ENCODE measurements around the gene ARHGAP15. TPM values are rescaled to one million over a fixed set of nuclear protein-coding genes. Genes with fewer than 3 reads are reported as not detected.

ARHGAP15 gene
- total RNA-seq, 1 donor from 2014 or later = not detected

DNA sequence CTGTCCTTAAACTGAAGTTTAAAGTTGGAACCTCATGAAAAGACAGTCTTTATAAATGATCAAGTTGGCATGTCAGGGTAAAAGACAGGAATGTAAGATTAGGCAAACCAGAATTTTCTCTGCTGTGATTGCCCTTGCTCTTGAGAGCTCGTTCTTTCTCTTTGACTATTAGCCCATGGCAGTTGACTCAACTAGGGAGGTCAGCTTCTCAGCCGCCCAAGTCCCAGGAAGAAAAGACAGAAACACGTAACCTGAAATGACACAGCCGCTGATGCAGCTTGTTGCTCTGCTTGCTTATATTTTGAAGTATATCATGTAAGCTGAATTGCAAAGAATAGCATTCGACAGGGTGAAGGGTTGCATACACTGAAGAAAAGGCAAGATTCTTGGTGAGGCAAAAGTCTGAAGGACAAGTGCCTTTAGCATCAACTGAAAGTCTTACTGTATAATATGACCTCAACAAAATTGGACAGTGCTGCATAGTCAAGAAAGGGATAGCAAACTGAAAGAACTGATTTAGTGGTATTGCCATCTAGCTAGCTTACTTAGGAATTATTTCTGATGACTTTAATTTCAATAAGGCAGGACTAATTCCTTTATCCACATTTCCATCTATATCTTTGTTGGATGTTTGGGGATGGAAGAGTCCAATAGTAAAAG, 54.7 kb downstream of the ARHGAP15 start:
- Histone ChIP-seq H3K4me2 (ENCODE audit: low read length) (no peak overlapping the region), H4K20me1 (ENCODE audit: insufficient read depth, low read length) (no peaks in the 10 kb centered on the region), H3K4me3 (ENCODE audit: insufficient read depth, low read depth, low read length) (no peak overlapping the region), H3K4me1 (ENCODE audit: insufficient read depth, low read length) (no peaks in the 10 kb centered on the region), H3K27ac (ENCODE audit: low read depth, low read length) (no peak overlapping the region), H2AFZ (ENCODE audit: low read depth, low read length) (no peak overlapping the region), H3K79me2 (ENCODE audit: insufficient read depth, low read length) (no peaks in the 10 kb centered on the region), H3K9me3 (ENCODE audit: insufficient read depth, low read depth, low read length) (peaks cover 3% of the 10 kb centered on the region), H3K27me3 (ENCODE audit: insufficient read depth, low read length) (no peaks in the 10 kb centered on the region), H3K36me3 (ENCODE audit: insufficient read depth, low read length) (no peaks in the 10 kb centered on the region), H3K9ac (ENCODE audit: low read length) (no peak overlapping the region)
- no peak for TF ChIP-seq EZH2 (IDR thresholded peaks at IDR 0.05; ENCODE audit: insufficient read depth, low read length)
- TF ChIP-seq CTCF (IDR thresholded peaks at IDR 0.05; ENCODE audit: insufficient read depth, low read depth, low read length) = no peak
- Mint-ChIP-seq H3K27me3 (ENCODE audit: low read depth, unreplicated experiment) (no peaks in the 10 kb centered on the region), H3K4me1 (ENCODE audit: low read depth, unreplicated experiment) (no peaks in the 10 kb centered on the region), H3K27ac (ENCODE audit: unreplicated experiment) (no peak overlapping the region), H3K4me3 (ENCODE audit: unreplicated experiment) (no peak overlapping the region), H3K9me3 (ENCODE audit: unreplicated experiment) (peaks cover 4% of the 10 kb centered on the region), H3K36me3 (ENCODE audit: low read depth, unreplicated experiment) (no peaks in the 10 kb centered on the region)
- DNase-seq (ENCODE audit: low read depth) (no peak), FAIRE-seq (no peak)

- no peak overlapping the region for H3K4me3 ChIP-seq (ENCODE audit: insufficient read depth, low read depth, low read length)
- Mint-ChIP-seq H3K4me1 (ENCODE audit: low read depth, unreplicated experiment) (no peaks in the 10 kb centered on the region), H3K27ac (ENCODE audit: unreplicated experiment) (no peak overlapping the region), H3K4me3 (ENCODE audit: unreplicated experiment) (no peak overlapping the region), H3K27me3 (ENCODE audit: low read depth, unreplicated experiment) (no peaks in the 10 kb centered on the region), H3K36me3 (ENCODE audit: low read depth, unreplicated experiment) (no peaks in the 10 kb centered on the region), H3K9me3 (ENCODE audit: unreplicated experiment) (no peaks in the 10 kb centered on the region)
- H2AFZ ChIP-seq (ENCODE audit: low read depth, low read length) = no peak overlapping the region
- H3K27me3 ChIP-seq (ENCODE audit: insufficient read depth, low read length) = no peaks in the 10 kb centered on the region
- TF ChIP-seq CTCF (IDR thresholded peaks at IDR 0.05; ENCODE audit: insufficient read depth, low read depth, low read length) (no peak), EZH2 (IDR thresholded peaks at IDR 0.05; ENCODE audit: insufficient read depth, low read length) (no peak)
- no peaks in the 10 kb centered on the region for H3K79me2 ChIP-seq (ENCODE audit: insufficient read depth, low read length)
- no peaks in the 10 kb centered on the region for H3K36me3 ChIP-seq (ENCODE audit: insufficient read depth, low read length)
- no peak overlapping the region for H3K9ac ChIP-seq (ENCODE audit: low read length)
- no peaks in the 10 kb centered on the region for H4K20me1 ChIP-seq (ENCODE audit: insufficient read depth, low read length)
- FAIRE-seq (no peak), DNase-seq (ENCODE audit: low read depth) (no peak)
- H3K9me3 ChIP-seq (ENCODE audit: insufficient read depth, low read depth, low read length) = no peaks in the 10 kb centered on the region
- H3K4me2 ChIP-seq (ENCODE audit: low read length) = no peak overlapping the region
- no peaks in the 10 kb centered on the region for H3K4me1 ChIP-seq (ENCODE audit: insufficient read depth, low read length)
- H3K27ac ChIP-seq (ENCODE audit: low read depth, low read length) = no peak overlapping the region
Observed at GRCh38 chr2:143186876-143187275, 57.7 kb downstream of the ARHGAP15 start.

GRCh38 chr2:143190431-143190830, 61.2 kb downstream of the ARHGAP15 start:
- H3K4me2 ChIP-seq (ENCODE audit: low read length) = no peak overlapping the region
- no peak for FAIRE-seq
- no peak overlapping the region for H3K27ac ChIP-seq (ENCODE audit: low read depth, low read length)
- H3K27me3 ChIP-seq (ENCODE audit: insufficient read depth, low read length) = no peaks in the 10 kb centered on the region
- H3K9ac ChIP-seq (ENCODE audit: low read length) = no peak overlapping the region
- Mint-ChIP-seq H3K27me3 (ENCODE audit: low read depth, unreplicated experiment) (no peaks in the 10 kb centered on the region), H3K9me3 (ENCODE audit: unreplicated experiment) (no peaks in the 10 kb centered on the region), H3K27ac (ENCODE audit: unreplicated experiment) (no peak overlapping the region), H3K4me3 (ENCODE audit: unreplicated experiment) (peak overlapping the region; percentile 58), H3K36me3 (ENCODE audit: low read depth, unreplicated experiment) (no peaks in the 10 kb centered on the region), H3K4me1 (ENCODE audit: low read depth, unreplicated experiment) (no peaks in the 10 kb centered on the region)
- no peak for TF ChIP-seq CTCF (IDR thresholded peaks at IDR 0.05; ENCODE audit: insufficient read depth, low read depth, low read length)
- TF ChIP-seq EZH2 (IDR thresholded peaks at IDR 0.05; ENCODE audit: insufficient read depth, low read length) = no peak
- no peak for DNase-seq (ENCODE audit: low read depth)
- no peaks in the 10 kb centered on the region for H4K20me1 ChIP-seq (ENCODE audit: insufficient read depth, low read length)
- no peaks in the 10 kb centered on the region for H3K36me3 ChIP-seq (ENCODE audit: insufficient read depth, low read length)
- no peaks in the 10 kb centered on the region for H3K79me2 ChIP-seq (ENCODE audit: insufficient read depth, low read length)
- no peak overlapping the region for H2AFZ ChIP-seq (ENCODE audit: low read depth, low read length)
- H3K4me3 ChIP-seq (ENCODE audit: insufficient read depth, low read depth, low read length) = no peak overlapping the region
- H3K9me3 ChIP-seq (ENCODE audit: insufficient read depth, low read depth, low read length) = no peaks in the 10 kb centered on the region
- no peaks in the 10 kb centered on the region for H3K4me1 ChIP-seq (ENCODE audit: insufficient read depth, low read length)
